G401.6 (cell line): ENCODE data around the gene TMEM59L.
"Not testable (repeated sequence)": the region's sequence is repeated elsewhere in the genome, so short reads cannot be mapped to it uniquely, and the experiment has no call there.

Source experiments
- FAIRE-seq: peaks from 2 replicates; lab custom pipeline; 2012; peaks lifted over from hg19 to GRCh38; lab: Jason Lieb, UNC

The TMEM59L gene

GRCh38 chr19:18594096-18594823, 18.4 kb upstream of the TMEM59L start:
- FAIRE-seq, result no peak

- FAIRE-seq, result no peak
Measured at GRCh38 chr19:18594824-18595373, 17.8 kb upstream of the TMEM59L start.

GRCh38 chr19:18595475-18595874, 17.2 kb upstream of the TMEM59L start:
- FAIRE-seq, result no peak

GRCh38 chr19:18596752-18597157, 15.9 kb upstream of the TMEM59L start:
- no peak for FAIRE-seq

- no peak for FAIRE-seq
Measured at GRCh38 chr19:18597809-18598660, 14.6 kb upstream of the TMEM59L start.

- FAIRE-seq, result no peak
Measured at GRCh38 chr19:18599485-18599884, 13.2 kb upstream of the TMEM59L start.

GRCh38 chr19:18600692-18601397, 11.8 kb upstream of the TMEM59L start:
- FAIRE-seq, result not testable (repeated sequence)

GRCh38 chr19:18601875-18602274, 10.8 kb upstream of the TMEM59L start:
- FAIRE-seq, result no peak

- FAIRE-seq, result no peak
Measured at GRCh38 chr19:18603255-18603957, 9.3 kb upstream of the TMEM59L start.

GRCh38 chr19:18603958-18604819, 8.5 kb upstream of the TMEM59L start:
- no peak for FAIRE-seq

- FAIRE-seq, result no peak
Measured at GRCh38 chr19:18604820-18605159, 7.9 kb upstream of the TMEM59L start.

- no peak for FAIRE-seq
Measured at GRCh38 chr19:18605196-18605545, 7.5 kb upstream of the TMEM59L start.

- no peak for FAIRE-seq
Measured at GRCh38 chr19:18605546-18606280, 7.0 kb upstream of the TMEM59L start.

GRCh38 chr19:18606281-18607225, 6.1 kb upstream of the TMEM59L start, which contains the start of gene CRLF1:
Gene CRLF1, minus strand, starts transcription at chr19:18606799. Its CDS starts 143 bp downstream, at chr19:18606656.
- no peak for FAIRE-seq

GRCh38 chr19:18607226-18608101, 5.2 kb upstream of the TMEM59L start:
- no peak for FAIRE-seq

GRCh38 chr19:18608102-18608804, 4.4 kb upstream of the TMEM59L start:
- no peak for FAIRE-seq
